Activated effector memory CD4-positive, alpha-beta T cell treated with Interleukin-2 at 50 U/mL for 16 hours (primary cell): ENCODE results near the gene UNCX.

Experiments used
- DNase-seq: peaks from one replicate; pipeline ENCODE4 v3.0.0-alpha.2; 2020

The UNCX gene

DNA sequence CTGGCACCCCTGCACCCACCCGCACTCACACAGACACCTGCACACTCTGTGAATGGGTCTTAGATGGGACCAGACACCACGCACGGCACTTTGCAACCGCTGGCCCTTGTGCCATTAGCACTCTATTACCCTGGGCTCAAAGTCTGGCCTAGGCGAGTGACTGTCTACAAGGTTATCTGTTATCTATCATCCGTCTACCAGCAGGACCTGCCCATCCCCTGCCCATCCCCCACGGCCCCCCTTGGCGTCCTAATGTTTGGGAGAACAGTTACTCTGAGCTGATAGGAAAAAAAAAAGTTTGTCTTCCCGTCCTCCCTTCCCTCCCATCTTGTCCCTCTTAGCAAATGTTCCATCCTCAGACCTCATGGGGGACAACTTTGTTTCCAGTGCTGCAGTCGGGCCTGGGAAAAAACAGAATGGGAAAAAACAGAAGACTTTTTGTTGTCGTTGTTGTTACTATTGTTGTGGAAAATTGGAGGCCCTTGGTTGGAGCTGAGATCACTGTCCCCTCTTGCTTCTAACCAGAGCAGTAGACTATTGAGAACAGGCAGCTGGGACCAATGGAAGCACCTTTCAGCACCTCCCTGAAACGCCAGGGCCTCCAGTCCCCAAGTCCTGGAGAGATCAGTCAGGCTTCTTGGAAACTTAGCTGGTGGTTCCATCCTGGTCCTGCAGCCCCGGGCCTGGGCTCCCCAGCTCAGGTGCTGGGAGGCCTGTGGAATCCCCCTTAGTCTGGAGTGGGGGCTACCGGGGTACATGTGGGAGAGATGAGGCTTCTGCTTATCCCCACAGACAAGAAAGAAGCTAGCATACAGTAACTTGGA, 12.2 kb downstream of the UNCX start:
- DNase-seq: no peak

DNA sequence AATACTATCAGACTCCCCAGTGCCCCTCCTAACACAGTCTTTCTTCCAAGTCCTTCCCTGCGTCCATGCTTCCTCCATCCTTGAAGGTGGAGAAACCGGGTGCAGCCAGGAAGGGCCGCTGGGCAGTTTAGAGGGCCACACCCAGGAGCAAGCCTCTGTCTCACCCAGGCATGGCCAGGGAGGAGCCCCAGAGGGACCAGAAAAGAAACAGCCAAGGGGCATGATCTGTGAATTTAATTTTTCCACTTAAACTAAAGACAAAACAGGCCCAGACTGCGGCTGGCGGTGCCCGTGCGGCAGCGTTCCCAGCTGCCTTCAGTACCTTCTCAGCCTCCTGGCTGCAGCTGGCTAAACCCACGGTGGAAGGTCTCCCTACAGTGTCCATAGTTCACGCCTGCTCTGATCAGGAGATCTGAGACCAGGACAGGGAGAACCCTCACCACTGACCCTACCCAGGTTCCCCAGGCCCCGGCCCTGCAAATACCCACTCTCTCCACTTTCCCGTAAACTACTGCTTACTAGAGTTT, 12.9 kb downstream of the UNCX start:
- DNase-seq: no peak

DNA sequence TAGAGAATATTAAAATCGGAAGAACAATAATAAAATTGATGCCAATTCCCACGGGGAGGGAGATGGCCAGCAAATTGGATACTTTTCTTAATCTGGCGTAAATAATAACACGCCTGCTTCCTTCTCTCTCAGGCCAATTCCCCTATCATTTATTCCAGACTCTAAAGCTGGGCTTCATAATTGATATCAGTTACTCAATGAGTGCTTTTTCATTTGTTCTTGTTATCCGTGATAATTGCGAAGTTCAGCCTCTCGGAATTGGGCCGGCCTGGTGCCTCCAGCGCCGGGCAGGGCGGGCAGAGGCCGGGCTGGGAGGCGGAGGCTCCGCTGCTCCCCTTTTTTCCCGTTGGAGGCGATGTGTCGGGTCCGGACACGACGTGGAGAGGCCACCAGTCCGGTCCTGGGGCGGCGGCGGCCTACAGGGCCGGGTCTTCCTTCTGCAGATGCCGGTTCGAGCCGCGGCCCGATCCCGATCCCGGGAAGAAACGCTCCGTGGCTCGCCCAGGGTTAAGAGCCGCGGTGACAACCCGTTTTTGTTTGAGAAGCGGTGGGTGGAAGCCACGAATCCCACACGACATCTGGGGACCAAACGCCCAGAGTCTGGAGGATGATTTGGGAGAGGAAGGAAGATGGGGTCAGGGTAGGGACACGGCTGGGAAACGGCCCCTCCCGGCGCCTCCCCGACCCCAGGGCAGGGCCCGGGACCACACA, 13.6 kb downstream of the UNCX start:
- DNase-seq: no peak

DNA sequence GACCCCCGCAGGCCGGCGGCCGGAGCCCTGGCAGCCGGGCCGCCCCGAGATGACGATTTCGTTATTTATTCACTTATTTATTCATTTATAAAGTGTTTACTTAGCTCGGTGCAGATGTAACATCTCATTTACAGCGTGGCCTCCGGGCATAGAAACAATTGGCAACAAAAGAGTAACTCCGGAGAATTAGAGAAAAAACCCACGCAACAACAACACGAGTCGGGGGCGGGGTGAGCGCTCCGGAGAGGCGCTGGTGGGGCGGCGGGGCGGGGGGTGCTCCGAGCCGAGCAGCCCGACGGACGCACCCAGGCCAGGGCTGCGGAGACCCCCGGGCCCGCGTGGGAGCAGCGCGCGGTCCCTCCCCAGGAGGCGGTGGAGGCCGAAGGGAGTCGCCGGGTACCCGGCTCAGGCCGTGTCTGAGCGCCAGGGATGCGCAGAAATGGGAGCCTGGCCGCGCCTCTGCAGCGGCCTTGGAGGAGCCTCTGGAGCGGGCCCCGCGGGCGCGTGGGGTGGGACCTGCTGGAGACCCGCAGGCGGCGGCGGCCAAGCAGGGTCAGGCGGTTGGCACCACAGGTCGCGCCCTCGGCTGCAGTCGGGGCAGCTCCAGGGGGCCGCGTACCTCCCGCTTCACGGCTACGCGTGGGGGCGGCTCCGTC, 14.3 kb downstream of the UNCX start:
- DNase-seq: no peak

DNA sequence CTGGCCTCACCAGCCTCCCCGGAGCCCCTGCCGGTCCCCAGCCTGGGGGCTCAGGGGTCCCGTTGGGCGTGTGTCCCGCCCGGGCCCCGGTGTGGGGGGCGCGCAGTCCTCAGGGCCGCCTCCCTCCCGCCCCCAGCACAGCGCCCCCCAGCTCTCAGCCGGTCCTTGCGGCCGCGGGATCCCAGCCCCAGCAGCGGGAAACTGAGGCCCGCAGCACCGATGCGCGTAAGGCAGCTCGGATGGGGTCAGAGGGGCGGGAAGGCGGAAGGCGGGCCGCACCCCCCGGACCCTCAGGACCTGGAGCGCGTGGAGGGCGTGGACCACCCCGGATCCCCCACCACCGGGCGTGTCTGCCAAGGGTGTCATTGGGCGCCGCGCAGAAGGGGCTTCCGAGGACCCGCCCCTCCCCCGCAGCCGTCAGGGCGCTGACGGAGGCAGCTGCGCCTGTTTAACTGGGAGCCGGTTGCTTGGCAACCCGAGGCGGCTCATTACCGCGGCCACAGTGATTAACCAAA, 14.9 kb downstream of the UNCX start:
- DNase-seq: no peak

DNA sequence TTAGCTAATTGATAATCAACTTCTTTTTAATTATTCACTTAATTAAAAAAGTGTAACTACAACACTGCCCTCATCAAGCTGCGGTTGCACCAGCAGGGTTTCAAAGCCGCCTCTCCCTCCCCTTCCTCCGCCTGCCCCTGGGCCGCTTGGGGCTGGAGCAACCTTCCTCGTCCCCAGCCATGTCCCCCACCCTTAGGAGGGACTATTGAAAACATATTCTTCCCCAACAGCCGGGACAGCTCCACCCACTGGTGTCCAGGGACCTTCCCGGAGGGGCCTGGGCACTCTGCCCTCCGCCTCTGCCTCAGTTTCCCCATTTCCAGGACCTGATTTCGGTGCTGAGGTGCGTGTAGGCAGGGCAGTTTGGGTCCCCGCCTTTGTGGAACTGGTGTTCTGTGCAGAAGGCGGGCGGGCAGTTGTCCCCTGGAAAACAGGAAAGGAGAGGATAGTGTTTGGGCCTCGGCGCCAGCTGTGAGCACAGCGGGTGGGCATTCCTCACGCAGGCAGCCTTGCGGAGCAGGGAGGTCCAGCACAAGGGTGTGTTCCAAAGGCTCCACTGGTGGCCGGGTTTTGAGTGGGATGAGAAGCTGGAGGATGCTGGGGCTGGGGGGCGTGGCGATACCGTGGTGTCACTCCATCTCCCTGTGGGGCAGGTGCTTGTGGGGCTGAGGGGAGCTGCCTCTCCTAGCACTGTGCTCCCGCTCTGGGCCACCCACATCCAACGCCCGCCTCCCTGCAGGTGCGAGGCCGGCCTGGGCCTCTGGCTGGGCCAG, 15.7 kb downstream of the UNCX start:
- DNase-seq: no peak

DNA sequence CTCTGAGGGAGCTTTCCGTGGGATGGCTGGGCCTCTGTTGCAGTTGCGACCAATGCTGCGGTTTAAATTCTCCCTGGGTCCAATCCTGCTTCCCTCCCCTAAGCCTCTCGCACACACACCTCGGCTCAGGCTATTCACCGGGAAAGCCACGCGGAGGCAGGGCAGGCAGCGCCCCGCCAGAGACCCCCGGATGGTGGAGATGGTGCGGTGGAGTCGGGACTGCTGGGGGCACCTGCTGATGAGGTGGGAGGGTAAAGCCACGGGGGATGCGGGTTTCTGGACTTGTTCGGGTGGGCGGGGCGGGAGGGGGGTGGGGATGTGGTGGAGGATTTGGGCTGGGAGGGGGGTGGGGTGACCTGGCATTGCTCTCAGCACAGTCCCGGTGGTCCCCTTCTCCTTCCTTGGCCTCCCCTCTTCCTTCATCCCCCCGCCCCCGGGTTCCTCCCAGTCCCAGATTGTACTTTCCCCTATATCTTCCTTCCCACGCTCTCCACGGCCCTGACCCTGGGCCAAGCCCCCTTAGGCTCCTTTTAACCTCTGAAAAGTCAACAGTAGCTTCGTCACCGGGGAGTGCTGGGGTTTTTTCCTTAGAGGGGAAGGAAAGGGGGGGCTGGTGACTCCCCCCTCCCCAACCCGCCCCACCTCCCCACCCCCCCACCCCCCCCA, 16.4 kb downstream of the UNCX start:
- no peak for DNase-seq

DNA sequence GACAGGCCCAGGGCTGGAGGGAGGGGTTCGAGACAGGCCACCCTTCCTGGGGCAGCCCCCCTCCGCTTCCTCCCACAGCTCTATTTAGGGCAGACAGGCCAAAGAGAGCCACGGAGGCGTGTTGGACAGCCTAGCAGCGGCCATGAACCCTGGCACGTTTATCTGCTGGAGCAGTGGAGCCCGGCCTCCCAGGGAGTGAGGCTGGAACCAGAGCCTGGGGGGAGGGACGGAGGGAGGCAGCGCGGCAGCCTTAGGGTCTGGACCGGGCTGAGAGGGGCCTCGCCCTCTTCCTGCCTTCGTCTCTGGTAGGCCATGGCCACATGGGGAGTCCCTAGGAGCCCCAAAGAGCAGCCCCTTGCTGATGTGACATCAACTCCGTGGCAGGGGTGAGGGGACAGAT, 17.1 kb downstream of the UNCX start:
- no peak for DNase-seq

DNA sequence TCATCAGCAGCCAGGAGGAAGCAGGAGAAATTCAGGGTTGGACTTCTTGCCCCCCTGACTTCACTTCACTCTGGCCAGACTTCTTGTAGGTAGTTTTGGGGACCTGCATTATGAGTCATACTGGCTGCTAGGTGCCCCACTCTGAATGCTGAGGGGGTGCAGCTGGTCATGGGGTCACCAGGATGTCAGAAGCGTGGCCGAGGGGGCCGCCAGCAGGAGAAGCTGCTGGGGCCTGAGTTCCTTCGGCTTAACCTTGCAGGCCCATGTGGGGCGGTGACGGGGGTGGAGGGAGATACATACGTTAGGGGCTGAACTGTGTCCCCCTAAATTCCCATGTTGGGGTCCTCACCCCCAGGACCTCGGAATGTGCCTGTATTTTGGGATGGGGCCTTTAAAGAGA, 18.2 kb downstream of the UNCX start:
- no peak for DNase-seq

DNA sequence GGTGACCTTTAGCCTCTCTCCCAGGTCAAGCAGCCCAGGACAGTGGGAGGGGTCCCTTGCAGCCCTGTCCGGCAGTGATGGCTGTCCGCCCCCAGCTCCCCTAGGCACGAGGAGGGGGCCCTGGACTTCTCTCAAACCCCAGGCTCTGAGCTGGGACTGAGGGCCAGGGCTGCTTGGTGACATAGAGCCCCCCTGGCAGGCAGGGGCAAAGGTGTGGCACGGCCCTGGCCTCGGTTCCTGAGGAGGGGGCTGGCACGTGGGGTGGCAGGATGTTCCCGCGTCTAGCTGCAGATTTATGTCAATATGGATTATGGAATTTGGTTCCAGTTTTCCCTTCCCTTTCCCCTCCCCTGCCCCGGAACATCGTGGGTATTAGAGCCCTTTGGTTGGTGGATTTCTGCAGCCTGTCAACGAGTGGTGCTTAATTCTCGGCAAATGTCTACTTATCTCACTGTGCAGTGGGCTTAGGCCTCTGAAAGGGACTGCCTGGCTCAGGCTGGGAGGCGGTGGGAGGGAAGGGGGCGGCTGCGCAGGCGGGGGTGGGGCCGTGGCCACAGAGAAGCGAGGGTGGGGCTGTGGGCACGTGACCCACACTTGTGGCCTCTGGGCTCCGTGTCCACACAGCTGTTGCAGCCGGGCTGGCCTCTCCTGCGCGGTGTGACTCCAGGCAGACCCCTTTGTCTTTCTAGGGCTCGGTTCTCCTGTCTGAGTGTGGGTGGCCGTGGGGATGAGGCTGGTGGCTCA, 19.3 kb downstream of the UNCX start:
- DNase-seq: no peak

DNA sequence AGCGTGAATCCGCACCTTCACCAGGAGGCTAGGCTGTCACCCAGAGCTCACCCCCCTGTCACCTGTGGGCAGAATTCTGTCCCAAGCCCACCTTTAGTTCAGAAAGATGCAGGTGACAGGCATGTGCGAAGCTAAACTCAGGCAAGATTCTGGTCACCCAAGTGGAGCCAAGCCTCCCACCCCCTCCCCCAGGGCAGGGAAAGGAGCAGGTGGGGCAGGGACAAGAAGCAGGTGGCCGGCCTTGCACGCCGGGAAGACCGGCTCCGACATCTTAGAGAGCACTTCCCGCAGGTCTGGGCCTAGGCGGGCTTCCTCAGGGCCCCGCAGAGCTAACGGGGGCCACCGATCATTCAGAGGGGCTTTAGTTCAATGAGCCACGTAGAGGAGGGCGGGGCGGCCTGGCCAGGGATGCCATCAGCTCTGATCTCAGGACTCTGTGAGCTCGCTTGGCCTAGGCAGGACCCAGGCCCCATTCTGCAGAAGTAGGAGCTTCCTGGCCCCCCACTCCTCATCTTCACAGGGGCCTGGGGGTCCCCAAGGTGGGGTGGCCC, 19.9 kb downstream of the UNCX start:
- DNase-seq: no peak

DNA sequence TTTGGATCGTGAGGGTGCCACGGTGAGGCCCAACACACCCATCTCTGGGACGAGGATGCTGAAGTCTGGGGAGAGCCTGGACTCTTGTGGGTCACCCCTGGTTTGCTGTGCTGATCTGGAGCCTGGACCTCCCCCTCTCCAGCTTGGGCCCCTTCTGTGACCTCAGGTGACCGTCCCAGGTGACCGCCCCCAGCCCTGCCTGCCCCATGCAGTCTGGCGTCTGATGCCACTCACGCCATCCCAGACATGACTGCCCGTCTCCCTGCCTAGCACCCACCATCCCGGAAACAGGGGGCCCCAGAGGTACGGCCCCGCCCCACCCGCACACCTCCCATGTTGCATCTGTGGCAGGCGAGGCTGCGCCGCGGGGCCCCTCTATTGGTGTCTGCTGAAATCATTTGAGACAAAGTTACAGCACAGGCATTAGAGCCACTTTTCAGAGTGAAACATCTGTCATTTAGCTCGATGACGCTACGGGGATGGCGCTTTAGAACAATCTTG, 21.1 kb downstream of the UNCX start:
- DNase-seq: no peak

DNA sequence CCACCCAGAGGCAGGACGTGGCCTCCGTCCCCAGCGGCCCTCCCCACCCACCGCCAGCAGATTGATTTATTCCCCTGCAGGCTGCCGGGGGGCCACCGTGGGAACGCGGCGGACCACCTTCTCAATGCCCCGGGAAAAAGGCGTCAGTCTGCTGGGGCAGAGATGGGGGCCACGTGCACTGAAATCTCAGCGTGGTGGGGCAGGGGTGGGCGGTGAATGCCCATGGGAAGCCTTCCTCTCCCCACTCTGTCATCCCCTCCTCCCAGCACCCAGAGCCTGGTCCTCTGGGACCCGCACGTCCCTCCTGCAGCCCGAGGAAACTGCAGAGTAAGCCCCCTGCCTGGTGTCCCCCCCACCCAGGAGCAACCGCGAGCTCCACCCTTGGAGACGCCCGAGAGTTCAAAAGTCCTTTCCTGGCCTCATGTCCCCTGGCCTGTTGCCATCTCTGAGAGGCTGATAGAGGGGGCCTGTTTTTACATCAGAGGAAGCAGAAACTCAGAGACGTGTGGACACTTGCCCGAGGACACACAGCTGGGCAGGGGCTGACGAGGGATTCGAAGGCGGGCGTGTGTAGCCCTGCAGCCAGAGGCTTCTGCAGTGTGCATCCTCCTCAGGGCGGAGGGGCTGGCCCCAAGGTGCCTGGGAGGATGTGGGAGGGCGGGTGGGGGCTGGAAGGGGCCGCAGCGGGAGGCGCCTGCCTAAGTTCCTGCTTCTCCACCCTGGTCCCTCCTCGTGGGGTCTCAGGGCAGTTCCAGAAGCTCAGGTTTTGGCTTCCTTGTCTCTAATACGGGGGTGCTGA, 21.8 kb downstream of the UNCX start:
- no peak for DNase-seq

DNA sequence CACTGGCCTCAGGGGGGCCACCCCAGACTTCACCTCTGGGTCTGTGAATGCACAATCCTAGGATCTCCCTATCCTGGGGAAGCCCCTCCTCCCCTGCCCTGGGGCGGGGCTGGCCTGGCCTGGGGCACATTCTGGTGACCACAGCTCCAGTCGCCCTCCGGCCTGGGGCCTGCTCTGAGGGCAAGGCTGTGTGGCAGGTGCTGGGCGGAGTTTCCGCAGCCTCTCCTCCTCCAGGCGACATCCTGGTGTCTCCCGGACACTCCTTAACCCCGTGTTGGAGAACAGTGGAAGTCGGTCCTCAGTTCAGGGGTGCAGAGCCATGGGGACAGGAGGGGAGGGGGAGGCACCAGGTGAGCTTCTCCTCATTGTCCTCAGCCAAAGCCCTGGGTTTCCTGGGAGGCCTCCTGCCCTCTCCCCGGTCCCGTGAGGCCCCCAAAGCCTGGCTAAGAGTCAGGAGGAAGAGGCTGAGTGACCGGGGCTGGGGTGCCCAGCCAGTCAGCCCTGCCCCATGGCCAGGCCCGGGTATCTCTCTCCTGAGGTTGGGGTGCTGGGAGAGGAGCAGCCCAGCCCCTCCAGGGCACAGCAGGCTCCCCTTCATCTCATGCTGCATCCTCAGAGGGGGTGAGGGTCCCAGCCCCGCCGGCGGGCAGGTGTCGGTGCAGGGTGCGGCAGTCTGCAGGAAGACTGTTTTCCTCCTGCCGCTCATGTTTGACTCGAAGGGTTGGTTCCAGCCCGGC, 22.6 kb downstream of the UNCX start:
- DNase-seq: no peak

DNA sequence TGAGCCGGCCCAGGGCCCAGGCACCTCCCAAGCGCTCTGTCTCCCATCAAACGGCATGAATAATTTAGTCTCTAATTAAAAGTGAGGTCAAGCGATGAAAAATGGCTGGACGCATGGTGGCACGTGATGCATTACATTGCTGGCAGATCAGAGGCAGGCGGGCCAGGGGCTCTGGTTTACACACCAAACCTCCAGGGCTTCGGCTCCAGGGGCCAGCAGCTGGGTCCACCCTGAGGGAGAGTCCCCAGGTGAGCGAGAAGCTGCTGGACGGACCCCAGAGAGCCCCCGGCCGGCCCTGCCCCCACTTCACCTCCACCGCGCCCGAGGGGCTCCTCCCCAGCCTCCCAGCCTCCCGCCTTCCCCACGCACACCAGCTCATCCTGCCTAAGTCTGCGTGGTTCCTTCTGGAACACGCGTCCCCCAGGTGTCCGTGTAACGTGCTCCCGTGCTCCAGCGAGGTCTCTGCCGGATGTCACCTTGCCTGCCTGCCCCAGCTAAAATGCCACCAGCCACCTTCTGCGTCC, 23.2 kb downstream of the UNCX start:
- DNase-seq: no peak

DNA sequence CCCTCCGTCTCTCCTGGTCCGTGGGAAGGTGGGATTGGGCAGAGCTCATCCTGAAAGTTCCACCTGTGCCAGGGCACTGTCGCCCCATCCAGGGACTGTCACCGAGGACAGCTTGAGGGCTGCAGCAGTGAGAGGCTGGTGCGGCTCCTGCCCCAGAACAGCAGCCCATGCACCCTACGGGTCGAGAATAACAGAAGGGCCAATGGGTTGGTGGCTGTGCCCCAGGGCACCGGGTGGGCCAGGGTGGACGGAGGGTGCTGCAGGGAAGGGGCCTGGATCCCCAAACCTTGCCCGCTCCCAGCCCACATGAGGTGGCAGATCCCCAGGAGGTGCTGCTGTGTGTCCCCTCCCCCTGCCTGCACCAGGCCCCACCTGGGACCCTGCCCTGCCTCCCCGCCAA, 23.9 kb downstream of the UNCX start:
- DNase-seq: no peak

DNA sequence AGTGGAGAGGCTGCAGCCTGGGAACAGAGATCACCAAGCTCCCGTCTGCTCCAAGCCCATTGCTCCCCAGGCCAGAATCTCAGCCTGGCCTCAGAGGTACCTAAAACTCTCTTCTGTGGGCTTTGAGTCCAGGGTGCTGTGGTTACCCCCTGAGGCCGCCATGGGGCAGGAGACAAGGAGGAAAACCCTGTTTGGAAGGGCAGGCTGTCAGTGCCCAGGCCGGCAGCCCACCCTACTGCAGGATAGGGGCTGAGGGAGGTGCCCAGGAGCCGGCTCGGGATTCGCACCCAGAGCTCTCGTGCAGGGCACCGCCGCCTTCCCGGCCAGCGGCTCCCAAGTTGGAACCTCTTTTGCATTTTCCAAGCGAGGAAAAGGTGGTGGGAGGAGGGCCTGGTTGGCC, 24.5 kb downstream of the UNCX start:
- no peak for DNase-seq

DNA sequence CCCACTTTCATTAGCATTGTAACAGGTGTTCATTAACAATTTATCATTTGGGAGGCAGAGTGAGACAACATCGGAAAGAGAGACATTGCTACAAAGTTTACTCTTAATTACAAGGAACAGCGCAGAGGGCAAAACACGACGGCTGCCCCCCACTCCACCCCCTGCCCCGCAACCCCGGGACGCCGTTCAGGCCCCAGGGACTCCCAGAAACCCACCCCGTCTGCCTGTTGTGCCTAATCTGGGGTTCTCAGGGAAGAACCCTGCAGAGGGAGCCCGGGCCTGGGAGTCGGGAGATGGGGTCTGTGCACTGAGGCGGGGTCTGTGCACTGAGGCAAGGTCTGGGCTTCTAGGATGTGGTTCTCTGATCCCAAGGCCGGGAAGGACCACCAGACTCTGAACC, 25.2 kb downstream of the UNCX start:
- no peak for DNase-seq

DNA sequence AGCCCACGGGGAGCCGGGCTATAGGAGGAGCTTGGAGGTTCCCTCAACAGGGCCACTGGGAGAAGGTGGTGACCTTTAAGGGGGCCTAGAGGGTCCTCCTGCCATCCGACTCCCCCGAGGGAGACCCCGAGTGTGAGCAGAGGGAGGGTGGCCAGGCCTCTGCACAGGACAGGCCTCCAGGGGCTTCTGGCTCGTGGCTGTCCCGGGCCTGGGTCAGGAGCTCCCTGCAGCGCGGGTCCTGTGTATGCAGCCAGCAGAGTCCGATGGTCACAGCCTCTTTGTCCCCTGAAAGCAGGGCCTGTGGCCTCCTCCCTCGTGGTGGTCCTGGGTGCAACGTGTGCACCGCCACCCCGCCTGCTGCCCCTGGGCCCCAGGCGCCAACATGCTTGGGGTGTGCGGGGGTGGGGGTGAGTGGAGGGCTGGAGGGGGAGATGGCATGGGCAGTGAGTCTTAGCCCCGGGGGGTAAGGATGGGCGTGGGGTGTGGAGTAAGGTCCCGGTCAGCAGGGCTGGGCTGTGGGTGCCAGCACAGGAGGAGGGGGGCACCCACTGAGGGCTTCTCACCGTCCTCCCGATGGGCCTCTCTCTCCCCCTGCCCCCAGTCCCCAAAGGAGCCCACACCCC, 27.1 kb downstream of the UNCX start:
- DNase-seq: no peak
